Colonic mucosa (tissue), 4 donors: ENCODE data around the gene KIF6. TPM values are rescaled to one million over a fixed set of nuclear protein-coding genes. Genes with fewer than 3 reads are reported as not detected.
"Not testable (repeated sequence)": the region's sequence is repeated elsewhere in the genome, so short reads cannot be mapped to it uniquely, and the experiment has no call there.

Experiments used
- DNase-seq: peaks from one replicate; pipeline ENCODE4 v3.0.0-alpha.2; 2020
- H3K27ac ChIP-seq: fragments of 200-600 bp; one replicate; pipeline ENCODE4 v1.8.0; 2021
- H3K27me3 ChIP-seq: fragments of 200-600 bp; one replicate; pipeline ENCODE4 v1.8.0; 2021
- H3K36me3 ChIP-seq: fragments of 200-600 bp; one replicate; pipeline ENCODE4 v1.8.0; 2021
- H3K4me1 ChIP-seq: fragments of 200-600 bp; one replicate; pipeline ENCODE4 v1.8.0; 2021; ENCODE audit warnings: mild to moderate bottlenecking
- H3K4me3 ChIP-seq: fragments of 200-600 bp; one replicate; pipeline ENCODE4 v1.8.0; 2021
- H3K9ac ChIP-seq, 2 donors: one replicate each; pipeline ENCODE4 v1.7.0; 2013; ENCODE audit warnings: control low read depth in 2 of 2, low read depth in 2 of 2, low read length in 2 of 2
- H3K9me3 ChIP-seq: fragments of 200-600 bp; one replicate; pipeline ENCODE4 v1.8.0; 2021
- CTCF ChIP-seq: fragments of 200-600 bp; IDR thresholded peaks from one replicate; pipeline ENCODE4 v1.8.0; 2022; ENCODE audit warnings: antibody characterized with exemption, mild to moderate bottlenecking
- intact Hi-C: fragments of 100-400 bp; cut with DNase I; formaldehyde crosslinking; loops from one replicate; pipeline ENCODE4 v1.14.1; 2022
- total RNA-seq, 2 donors: library from RNA; stranded (reverse); fragmentation: NEBNext Ultra II Directional in 1 of 2; extraction: Animal tissue kit (Norgen Biotek cat#: 25700) in 1 of 2; gene quantifications; one replicate each; pipeline ENCODE4 v1.2.1, GENCODE V29; 2021
- donor health status: healthy.
- donor health status: DM: no; HTN: no; CAD: no.
- donor health status: DM: no; HTN: no; CAD: no.

KIF6 gene
- total RNA-seq, 2 donors from 2014 or later: 0.08 to 0.17 TPM

DNA sequence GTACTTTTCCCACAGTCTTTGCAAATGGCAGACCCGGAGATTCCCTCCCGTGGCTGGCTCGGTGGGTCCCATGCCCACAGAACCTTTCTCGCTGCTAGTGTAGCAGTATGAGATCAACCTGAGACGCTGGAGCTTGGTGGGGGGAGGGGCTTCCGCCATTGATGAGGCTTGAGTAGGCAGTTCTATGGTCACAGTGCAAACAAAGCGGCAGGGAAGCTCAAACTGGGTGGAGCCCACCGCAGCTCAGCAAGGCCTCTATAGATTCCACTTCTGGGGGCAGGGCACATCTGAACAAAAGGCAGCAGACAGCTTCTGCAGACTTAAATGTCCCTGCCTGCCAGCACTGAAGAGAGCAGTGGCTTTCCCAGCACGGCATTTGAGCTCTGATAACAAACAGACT is 216.7 kb downstream of the KIF6 start:
- Histone ChIP-seq H3K4me3 (no peak overlapping the region), H3K9ac (no peak overlapping the region), H3K9me3 (no peaks in the 10 kb centered on the region), H3K4me1 (no peaks in the 10 kb centered on the region), H3K36me3 (no peaks in the 10 kb centered on the region), H3K27ac (no peak overlapping the region), H3K27me3 (no peaks in the 10 kb centered on the region)
- no peak for DNase-seq
- no peak for TF ChIP-seq CTCF
- intact Hi-C loops: no loop called here

GRCh38 chr6:39507331-39507998 is 217.7 kb downstream of the KIF6 start:
- H3K27ac ChIP-seq: no peak overlapping the region
- no peaks in the 10 kb centered on the region for H3K4me1 ChIP-seq
- H3K9ac ChIP-seq: no peak overlapping the region
- H3K36me3 ChIP-seq: no peaks in the 10 kb centered on the region
- no peak for DNase-seq
- TF ChIP-seq CTCF: no peak
- intact Hi-C loops: no loop called here
- no peaks in the 10 kb centered on the region for H3K9me3 ChIP-seq
- H3K27me3 ChIP-seq: no peaks in the 10 kb centered on the region
- no peak overlapping the region for H3K4me3 ChIP-seq

GRCh38 chr6:39502362-39502955 is 222.7 kb downstream of the KIF6 start:
- H3K27me3 ChIP-seq, H3K4me1 ChIP-seq, intact Hi-C loops, H3K4me3 ChIP-seq, H3K36me3 ChIP-seq, H3K27ac ChIP-seq, DNase-seq, H3K9me3 ChIP-seq, H3K9ac ChIP-seq: not testable (repeated sequence)

- H3K4me3 ChIP-seq: no peak overlapping the region
- H3K27ac ChIP-seq: no peak overlapping the region
- no peaks in the 10 kb centered on the region for H3K4me1 ChIP-seq
- intact Hi-C loops: no loop called here
- no peaks in the 10 kb centered on the region for H3K9me3 ChIP-seq
- H3K9ac ChIP-seq: no peak overlapping the region
- no peak for DNase-seq
- TF ChIP-seq CTCF: no peak
- no peaks in the 10 kb centered on the region for H3K27me3 ChIP-seq
- no peaks in the 10 kb centered on the region for H3K36me3 ChIP-seq
These were observed 226.2 kb downstream of the KIF6 start for GRCh38 chr6:39499053-39499452.

DNA sequence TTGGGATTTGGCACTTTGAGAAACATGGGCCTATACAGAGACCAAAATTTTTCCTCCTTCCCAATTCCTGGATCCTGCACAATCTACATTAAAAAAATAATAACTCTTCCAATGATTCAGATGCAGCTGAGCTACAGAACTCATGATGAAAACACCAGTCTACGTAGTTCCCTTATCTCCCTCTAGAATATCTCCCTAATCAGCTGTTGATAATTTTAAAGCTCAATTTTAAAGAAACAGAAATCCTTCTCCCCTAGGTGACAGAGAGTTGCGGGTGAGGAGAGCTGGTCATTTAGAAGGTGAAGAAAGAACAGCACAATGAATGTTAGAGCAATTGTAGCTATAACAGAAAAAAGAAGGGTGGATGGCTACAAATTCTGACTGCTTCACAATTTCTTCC is 227.1 kb downstream of the KIF6 start:
- Histone ChIP-seq H3K27me3 (no peaks in the 10 kb centered on the region), H3K9ac (no peak overlapping the region), H3K36me3 (no peaks in the 10 kb centered on the region), H3K4me3 (no peak overlapping the region), H3K27ac (no peak overlapping the region), H3K4me1 (no peaks in the 10 kb centered on the region), H3K9me3 (no peaks in the 10 kb centered on the region)
- no peak for DNase-seq
- intact Hi-C loops: no loop called here
- no peak for TF ChIP-seq CTCF

DNA sequence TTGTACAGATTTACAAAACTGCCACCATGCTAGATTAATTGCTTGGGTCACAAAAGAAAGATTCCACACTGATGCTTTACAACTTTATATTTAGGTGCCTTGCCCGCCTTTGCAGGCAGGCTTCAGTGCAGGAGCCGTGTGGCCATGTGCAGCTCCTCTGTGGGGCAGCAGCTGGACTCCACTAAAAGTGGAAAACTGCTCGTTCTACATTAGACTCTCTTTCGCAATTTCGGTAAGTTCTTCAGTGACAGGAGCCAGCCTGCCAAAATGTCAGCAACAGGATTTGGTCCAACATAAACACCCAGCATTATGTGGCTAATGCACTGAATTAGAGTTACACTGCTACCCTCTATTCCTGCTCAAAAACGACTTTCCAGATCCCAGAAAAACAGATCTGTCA is 228.3 kb downstream of the KIF6 start:
- intact Hi-C loops: no loop called here
- DNase-seq: peak; percentile 34
- no peak overlapping the region for H3K4me3 ChIP-seq
- H3K9me3 ChIP-seq: no peaks in the 10 kb centered on the region
- H3K27ac ChIP-seq: no peak overlapping the region
- no peaks in the 10 kb centered on the region for H3K36me3 ChIP-seq
- H3K4me1 ChIP-seq: no peaks in the 10 kb centered on the region
- TF ChIP-seq CTCF: no peak
- H3K9ac ChIP-seq: no peak overlapping the region
- H3K27me3 ChIP-seq: no peaks in the 10 kb centered on the region
